ENCODE results near the gene GCFC2.
"Not testable (repeated sequence)": the region's sequence is repeated elsewhere in the genome, so short reads cannot be mapped to it uniquely, and the experiment has no call there.

GCFC2 gene

DNA sequence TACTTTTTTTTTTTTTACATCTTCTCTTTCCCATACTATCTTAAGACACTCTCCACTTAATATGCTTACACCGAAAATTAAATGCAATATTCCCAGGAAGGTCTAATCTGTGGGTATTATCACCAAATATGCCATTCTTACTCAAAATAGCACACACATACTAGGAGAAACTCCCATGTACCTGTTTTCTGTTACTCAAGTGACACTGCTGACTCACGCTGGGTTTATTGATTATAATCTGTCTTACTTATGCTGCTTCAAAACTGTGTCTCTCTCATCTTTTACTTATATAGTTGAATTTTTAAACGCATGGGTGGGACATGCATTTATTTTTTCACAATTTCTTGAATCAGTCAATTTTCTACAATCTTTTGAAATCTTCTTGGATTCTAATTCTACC, 34.3 kb downstream of the GCFC2 start:
- 100% methylated on average over 1 of the region's 3 CpGs; no CpG with 5 or more reads in 1 of the 2 donors for WGBS, 2 donors (ENCODE audit: extremely low coverage in 2 of 2, insufficient read length in 2 of 2, insufficient replicate concordance in 1 of 2)
- H3K4me2 ChIP-seq (ENCODE audit: insufficient read depth, low read length, poor library complexity, severe bottlenecking) = no peak overlapping the region

DNA sequence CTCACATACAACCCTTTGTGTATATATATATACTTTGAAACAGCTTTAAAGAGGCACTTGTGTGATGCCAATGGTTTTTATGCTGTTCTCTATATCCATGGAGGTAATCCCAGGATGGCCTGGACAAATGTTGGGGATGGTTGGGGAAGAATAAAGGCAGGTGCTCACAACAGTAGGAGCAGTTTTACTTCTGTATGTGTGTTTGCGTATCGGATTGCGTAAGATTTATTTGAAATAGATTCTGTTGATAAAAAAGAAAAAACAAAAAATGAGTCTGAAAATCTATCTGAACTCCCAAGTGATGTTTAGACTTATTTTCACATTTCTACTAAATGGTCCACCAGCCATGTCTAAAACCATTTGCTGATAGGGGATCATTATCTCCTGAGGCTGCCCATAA, 34.8 kb downstream of the GCFC2 start:
- Histone ChIP-seq H3K27me3 (ENCODE audit: control insufficient read depth in 3 of 3, insufficient read depth in 3 of 3, low read depth in 1 of 3, low read length in 3 of 3) (no peaks in the 10 kb centered on the region), H4K8ac (ENCODE audit: low read depth, low read length) (no peak overlapping the region), H3K4me3 (ENCODE audit: low read length in 2 of 2) (no peak overlapping the region), H3K18ac (ENCODE audit: low read length) (no peak overlapping the region), H3K79me1 (ENCODE audit: low read depth, low read length) (no peaks in the 10 kb centered on the region), H2AFZ (ENCODE audit: low read length) (no peak overlapping the region), H2BK15ac (ENCODE audit: low read length) (no peak overlapping the region), H3K9ac (ENCODE audit: low read depth, low read length, poor library complexity) (no peak overlapping the region), H2BK12ac (ENCODE audit: low read length) (no peak overlapping the region), H3K9me3 (replicated peaks in 1 of 2; ENCODE audit: control insufficient read depth in 2 of 2, insufficient read depth in 1 of 2, low read depth in 1 of 2, low read length in 2 of 2) (no peaks in the 10 kb centered on the region), H2BK120ac (ENCODE audit: low read depth, low read length) (no peak overlapping the region), H3K23ac (ENCODE audit: low read depth, low read length, poor library complexity) (no peak overlapping the region), H4K91ac (ENCODE audit: low read depth, low read length, poor library complexity) (no peak overlapping the region), H3K4ac (ENCODE audit: low read length) (no peak overlapping the region), H3K36me3 (replicated peaks in 1 of 2; ENCODE audit: control insufficient read depth in 2 of 2, insufficient read depth in 2 of 2, low read length in 2 of 2) (peaks cover 4 to 21% of the 10 kb centered on the region in 2 donors), H3K14ac (ENCODE audit: low read length) (no peak overlapping the region), H3K27ac (replicated peaks; ENCODE audit: low read length) (no peak overlapping the region), H3K4me1 (ENCODE audit: control insufficient read depth in 2 of 2, insufficient read depth in 1 of 2, low read depth in 1 of 2, low read length in 2 of 2) (no peaks in the 10 kb centered on the region), H2BK5ac (ENCODE audit: low read length) (no peak overlapping the region), H3K4me2 (ENCODE audit: insufficient read depth, low read length, poor library complexity, severe bottlenecking) (no peak overlapping the region), H2AK5ac (ENCODE audit: low read depth, low read length) (no peak overlapping the region)
- no peak for DNase-seq (ENCODE audit: low spot score)
- WGBS, 2 donors (ENCODE audit: extremely low coverage in 2 of 2, insufficient read length in 2 of 2, insufficient replicate concordance in 1 of 2) = 100% methylated on average over 3 of the region's 3 CpGs; no CpG with 5 or more reads in 1 of the 2 donors

More for the DNA sequence above, 34.3 kb downstream of the GCFC2 start:
- H4K91ac ChIP-seq (ENCODE audit: low read depth, low read length, poor library complexity) = no peak overlapping the region
- H3K4me3 ChIP-seq (ENCODE audit: low read length in 2 of 2) = no peak overlapping the region
- no peak overlapping the region for H2AFZ ChIP-seq (ENCODE audit: low read length)
- H2BK120ac ChIP-seq (ENCODE audit: low read depth, low read length) = no peak overlapping the region
- H3K79me1 ChIP-seq (ENCODE audit: low read depth, low read length) = no peaks in the 10 kb centered on the region
- H2BK15ac ChIP-seq (ENCODE audit: low read length) = no peak overlapping the region
- no peak overlapping the region for H2AK5ac ChIP-seq (ENCODE audit: low read depth, low read length)
- peaks cover 7 to 22% of the 10 kb centered on the region in 2 donors for H3K36me3 ChIP-seq (replicated peaks in 1 of 2; ENCODE audit: control insufficient read depth in 2 of 2, insufficient read depth in 2 of 2, low read length in 2 of 2)
- no peak overlapping the region for H3K9ac ChIP-seq (ENCODE audit: low read depth, low read length, poor library complexity)
- H2BK5ac ChIP-seq (ENCODE audit: low read length) = no peak overlapping the region
- H3K27me3 ChIP-seq (ENCODE audit: control insufficient read depth in 3 of 3, insufficient read depth in 3 of 3, low read depth in 1 of 3, low read length in 3 of 3) = no peaks in the 10 kb centered on the region
- H3K14ac ChIP-seq (ENCODE audit: low read length) = no peak overlapping the region
- no peak overlapping the region for H4K8ac ChIP-seq (ENCODE audit: low read depth, low read length)
- no peak overlapping the region for H3K4ac ChIP-seq (ENCODE audit: low read length)
- no peak overlapping the region for H3K23ac ChIP-seq (ENCODE audit: low read depth, low read length, poor library complexity)
- H2BK12ac ChIP-seq (ENCODE audit: low read length) = no peak overlapping the region
- H3K27ac ChIP-seq (replicated peaks; ENCODE audit: low read length) = no peak overlapping the region
- no peak for DNase-seq (ENCODE audit: low spot score)
- no peaks in the 10 kb centered on the region for H3K4me1 ChIP-seq (ENCODE audit: control insufficient read depth in 2 of 2, insufficient read depth in 1 of 2, low read depth in 1 of 2, low read length in 2 of 2)
- H3K9me3 ChIP-seq (replicated peaks in 1 of 2; ENCODE audit: control insufficient read depth in 2 of 2, insufficient read depth in 1 of 2, low read depth in 1 of 2, low read length in 2 of 2) = no peaks in the 10 kb centered on the region
- H3K18ac ChIP-seq (ENCODE audit: low read length) = no peak overlapping the region

DNA sequence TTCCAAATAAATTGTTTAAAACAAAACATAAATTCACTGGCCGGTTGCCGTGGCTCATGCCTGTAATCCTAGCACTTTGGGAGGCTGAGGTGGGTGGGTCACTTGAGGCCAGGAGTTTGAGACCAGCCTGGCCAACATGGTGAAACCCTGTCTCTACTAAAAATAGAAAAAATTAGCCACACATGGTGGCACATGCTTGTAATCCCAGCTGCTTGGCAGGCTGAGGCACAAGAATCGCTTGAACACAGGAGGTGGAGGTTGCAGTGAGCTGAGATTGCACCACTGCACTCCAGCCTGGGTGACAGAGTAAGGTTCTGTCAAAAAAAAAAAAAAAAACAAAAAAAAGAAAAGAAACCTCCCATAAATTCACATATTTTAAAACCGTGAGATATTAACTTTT, 35.3 kb downstream of the GCFC2 start:
- not testable (repeated sequence) for H3K4me2 ChIP-seq (ENCODE audit: insufficient read depth, low read length, poor library complexity, severe bottlenecking); H3K4me3 ChIP-seq (ENCODE audit: low read length in 2 of 2); H2BK5ac ChIP-seq (ENCODE audit: low read length); H3K79me1 ChIP-seq (ENCODE audit: low read depth, low read length); H3K9ac ChIP-seq (ENCODE audit: low read depth, low read length, poor library complexity); H3K9me3 ChIP-seq (replicated peaks in 1 of 2; ENCODE audit: control insufficient read depth in 2 of 2, insufficient read depth in 1 of 2, low read depth in 1 of 2, low read length in 2 of 2); H4K91ac ChIP-seq (ENCODE audit: low read depth, low read length, poor library complexity); H2BK120ac ChIP-seq (ENCODE audit: low read depth, low read length); H2BK15ac ChIP-seq (ENCODE audit: low read length); H3K4ac ChIP-seq (ENCODE audit: low read length); H3K27me3 ChIP-seq (ENCODE audit: control insufficient read depth in 3 of 3, insufficient read depth in 3 of 3, low read depth in 1 of 3, low read length in 3 of 3); H2AFZ ChIP-seq (ENCODE audit: low read length); H3K18ac ChIP-seq (ENCODE audit: low read length); H3K27ac ChIP-seq (replicated peaks; ENCODE audit: low read length); H2AK5ac ChIP-seq (ENCODE audit: low read depth, low read length); H4K8ac ChIP-seq (ENCODE audit: low read depth, low read length); H3K14ac ChIP-seq (ENCODE audit: low read length); H3K23ac ChIP-seq (ENCODE audit: low read depth, low read length, poor library complexity); H2BK12ac ChIP-seq (ENCODE audit: low read length); DNase-seq (ENCODE audit: low spot score); H3K4me1 ChIP-seq (ENCODE audit: control insufficient read depth in 2 of 2, insufficient read depth in 1 of 2, low read depth in 1 of 2, low read length in 2 of 2)
- peaks cover 2 to 24% of the 10 kb centered on the region in 2 donors for H3K36me3 ChIP-seq (replicated peaks in 1 of 2; ENCODE audit: control insufficient read depth in 2 of 2, insufficient read depth in 2 of 2, low read length in 2 of 2)
- no CpG with 5 or more reads among the region's 4 CpGs for WGBS, 2 donors (ENCODE audit: extremely low coverage in 2 of 2, insufficient read length in 2 of 2, insufficient replicate concordance in 1 of 2)

GRCh38 chr2:75667884-75668283, 42.8 kb downstream of the GCFC2 start:
- no CpG with 5 or more reads among the region's 2 CpGs for WGBS, 2 donors (ENCODE audit: extremely low coverage in 2 of 2, insufficient read length in 2 of 2, insufficient replicate concordance in 1 of 2)
- H2BK5ac ChIP-seq (ENCODE audit: low read length) = no peak overlapping the region
- no peak overlapping the region for H3K18ac ChIP-seq (ENCODE audit: low read length)
- no peak overlapping the region for H3K4me3 ChIP-seq (ENCODE audit: low read length in 2 of 2)
- no peak overlapping the region for H4K91ac ChIP-seq (ENCODE audit: low read depth, low read length, poor library complexity)
- no peak overlapping the region for H3K4me2 ChIP-seq (ENCODE audit: insufficient read depth, low read length, poor library complexity, severe bottlenecking)
- H2AK5ac ChIP-seq (ENCODE audit: low read depth, low read length) = no peak overlapping the region
- DNase-seq (ENCODE audit: low spot score) = no peak
- no peak overlapping the region for H3K4ac ChIP-seq (ENCODE audit: low read length)
- H3K9ac ChIP-seq (ENCODE audit: low read depth, low read length, poor library complexity) = no peak overlapping the region
- no peak overlapping the region for H2AFZ ChIP-seq (ENCODE audit: low read length)
- no peak overlapping the region for H4K8ac ChIP-seq (ENCODE audit: low read depth, low read length)
- H3K27me3 ChIP-seq (ENCODE audit: control insufficient read depth in 3 of 3, insufficient read depth in 3 of 3, low read depth in 1 of 3, low read length in 3 of 3) = no peaks in the 10 kb centered on the region
- H2BK15ac ChIP-seq (ENCODE audit: low read length) = no peak overlapping the region
- H2BK120ac ChIP-seq (ENCODE audit: low read depth, low read length) = no peak overlapping the region
- H3K23ac ChIP-seq (ENCODE audit: low read depth, low read length, poor library complexity) = no peak overlapping the region
- H3K9me3 ChIP-seq (replicated peaks in 1 of 2; ENCODE audit: control insufficient read depth in 2 of 2, insufficient read depth in 1 of 2, low read depth in 1 of 2, low read length in 2 of 2) = no peaks in the 10 kb centered on the region
- no peak overlapping the region for H3K27ac ChIP-seq (replicated peaks; ENCODE audit: low read length)
- H3K14ac ChIP-seq (ENCODE audit: low read length) = no peak overlapping the region
- peaks cover 5 to 89% of the 10 kb centered on the region in 2 donors for H3K36me3 ChIP-seq (replicated peaks in 1 of 2; ENCODE audit: control insufficient read depth in 2 of 2, insufficient read depth in 2 of 2, low read length in 2 of 2)
- no peak overlapping the region for H2BK12ac ChIP-seq (ENCODE audit: low read length)
- H3K79me1 ChIP-seq (ENCODE audit: low read depth, low read length) = no peaks in the 10 kb centered on the region
- no peaks in the 10 kb centered on the region for H3K4me1 ChIP-seq (ENCODE audit: control insufficient read depth in 2 of 2, insufficient read depth in 1 of 2, low read depth in 1 of 2, low read length in 2 of 2)

All from neuronal stem cell (in vitro differentiated cells).